IPS-NIHi11 (cell line): ENCODE measurements around the gene RAPGEF1.
"Not testable (repeated sequence)": the region's sequence is repeated elsewhere in the genome, so short reads cannot be mapped to it uniquely, and the experiment has no call there.

Experiments used
- DNase-seq: peaks from one replicate; pipeline ENCODE4 v3.0.0; 2012; ENCODE audit warnings: mixed read lengths, low spot score

Gene RAPGEF1

GRCh38 chr9:131731237-131731636, 8.6 kb downstream of the RAPGEF1 start:
- no peak for DNase-seq

DNA sequence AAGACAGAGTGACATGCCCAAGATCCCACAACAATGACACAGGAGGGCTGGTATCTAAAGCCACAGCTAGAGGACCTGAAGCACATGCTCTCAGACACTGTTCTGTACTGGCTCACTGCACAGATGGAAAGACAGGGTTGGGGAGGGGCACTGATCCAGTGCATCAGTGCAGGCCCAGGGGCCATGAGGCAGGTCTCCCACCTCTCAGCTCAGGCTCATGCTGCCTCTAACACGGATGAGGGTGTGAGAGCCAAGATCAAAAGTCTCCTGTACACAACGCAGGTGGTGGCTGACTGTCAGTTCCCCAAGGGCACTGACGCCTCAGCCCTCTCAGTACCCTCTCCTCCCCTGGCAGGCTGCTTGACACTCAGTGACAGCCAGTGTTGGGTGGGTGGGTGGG, 10.9 kb downstream of the RAPGEF1 start:
- DNase-seq = no peak

GRCh38 chr9:131728546-131728910, 11.3 kb downstream of the RAPGEF1 start:
- DNase-seq = no peak

- DNase-seq = no peak
Measured at GRCh38 chr9:131727795-131728545, 11.9 kb downstream of the RAPGEF1 start.

DNA sequence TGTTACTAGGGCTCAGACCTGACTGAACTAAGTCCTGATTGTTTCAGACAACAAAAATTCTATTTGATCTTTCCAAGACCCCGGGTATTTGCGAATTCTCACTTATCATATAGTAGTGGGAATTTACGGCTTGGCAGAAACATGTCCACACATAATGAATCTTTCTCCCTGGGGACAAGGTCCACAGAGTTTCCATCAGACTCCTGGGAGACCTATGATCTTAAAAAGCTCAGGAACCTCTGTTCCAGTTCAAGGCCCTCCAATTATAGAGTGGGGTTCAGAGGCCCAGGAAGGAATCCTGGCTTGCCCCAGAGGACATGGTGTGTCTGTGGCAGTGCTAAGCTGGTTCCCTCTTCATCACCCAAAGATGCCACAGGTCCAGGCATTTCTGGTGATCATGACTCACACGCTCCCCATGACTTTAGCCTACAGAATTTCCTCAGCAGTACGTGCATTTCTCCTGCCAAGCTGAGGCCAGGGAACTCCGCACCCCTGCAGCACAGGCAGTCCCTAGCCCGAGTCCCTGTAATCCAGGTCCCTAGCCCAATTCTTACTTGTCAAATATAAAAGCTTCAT, 12.6 kb downstream of the RAPGEF1 start:
- no peak for DNase-seq

DNA sequence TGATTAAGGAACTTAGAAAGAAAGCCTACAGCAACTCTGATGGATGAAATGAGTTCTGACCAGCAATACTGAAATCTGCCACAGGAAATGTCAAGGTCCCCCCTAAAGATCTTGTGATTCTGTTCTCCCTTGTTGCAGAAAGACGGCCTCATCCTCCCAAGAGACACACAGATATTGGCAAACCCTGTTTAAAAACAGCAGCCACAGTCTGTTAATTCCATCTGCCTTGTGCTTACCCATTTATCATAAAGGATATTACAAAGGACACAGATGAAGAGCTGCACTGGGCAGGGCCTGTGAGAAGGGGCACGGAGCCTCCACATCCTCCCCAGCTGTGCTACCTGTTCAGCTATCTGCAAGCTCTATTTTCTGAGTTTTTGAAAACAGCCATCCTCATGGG, 15.2 kb downstream of the RAPGEF1 start:
- no peak for DNase-seq

GRCh38 chr9:131723632-131724031, 16.2 kb downstream of the RAPGEF1 start:
- no peak for DNase-seq

GRCh38 chr9:131722255-131722654, 17.6 kb downstream of the RAPGEF1 start:
- DNase-seq = no peak

DNA sequence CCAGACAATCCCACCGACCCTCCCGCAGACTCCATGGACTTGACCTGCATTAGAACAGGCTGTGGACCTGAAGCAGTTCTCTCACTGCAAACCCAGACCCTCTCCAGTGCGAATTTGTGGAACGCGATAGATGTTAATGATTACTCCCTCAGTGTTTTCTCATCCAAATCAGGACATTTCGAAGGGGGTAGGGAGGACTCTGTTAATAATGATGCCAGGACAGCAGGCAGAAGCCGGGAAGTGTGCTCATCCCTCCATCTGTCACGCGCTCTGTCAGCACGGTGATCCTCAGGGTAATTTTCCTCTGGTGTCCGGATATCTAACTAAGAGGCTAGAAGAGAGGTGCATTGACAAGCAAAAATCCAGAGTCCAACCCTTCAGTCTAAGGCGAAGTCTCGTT, 18.8 kb downstream of the RAPGEF1 start:
- DNase-seq = no peak

DNA sequence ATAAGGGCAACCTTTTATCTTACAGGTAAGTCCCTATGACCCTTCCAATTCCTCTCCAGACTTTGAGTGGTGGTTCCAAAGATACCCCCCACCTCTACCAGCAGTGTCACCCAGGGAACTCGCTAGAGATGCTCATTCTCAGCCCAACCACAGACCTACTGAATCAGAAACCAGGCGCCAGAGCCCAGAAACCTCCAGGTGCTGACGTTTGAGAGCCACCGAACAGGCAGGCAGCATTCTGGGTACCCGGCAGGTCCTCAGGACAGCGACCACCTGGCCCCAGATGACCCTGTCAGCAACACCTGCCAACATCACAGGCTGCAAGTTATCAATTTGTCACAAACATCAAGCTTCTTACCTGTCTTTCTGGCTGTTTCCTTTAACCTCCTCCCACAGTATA, 19.5 kb downstream of the RAPGEF1 start:
- no peak for DNase-seq

GRCh38 chr9:131719262-131719908, 20.5 kb downstream of the RAPGEF1 start:
- no peak for DNase-seq

DNA sequence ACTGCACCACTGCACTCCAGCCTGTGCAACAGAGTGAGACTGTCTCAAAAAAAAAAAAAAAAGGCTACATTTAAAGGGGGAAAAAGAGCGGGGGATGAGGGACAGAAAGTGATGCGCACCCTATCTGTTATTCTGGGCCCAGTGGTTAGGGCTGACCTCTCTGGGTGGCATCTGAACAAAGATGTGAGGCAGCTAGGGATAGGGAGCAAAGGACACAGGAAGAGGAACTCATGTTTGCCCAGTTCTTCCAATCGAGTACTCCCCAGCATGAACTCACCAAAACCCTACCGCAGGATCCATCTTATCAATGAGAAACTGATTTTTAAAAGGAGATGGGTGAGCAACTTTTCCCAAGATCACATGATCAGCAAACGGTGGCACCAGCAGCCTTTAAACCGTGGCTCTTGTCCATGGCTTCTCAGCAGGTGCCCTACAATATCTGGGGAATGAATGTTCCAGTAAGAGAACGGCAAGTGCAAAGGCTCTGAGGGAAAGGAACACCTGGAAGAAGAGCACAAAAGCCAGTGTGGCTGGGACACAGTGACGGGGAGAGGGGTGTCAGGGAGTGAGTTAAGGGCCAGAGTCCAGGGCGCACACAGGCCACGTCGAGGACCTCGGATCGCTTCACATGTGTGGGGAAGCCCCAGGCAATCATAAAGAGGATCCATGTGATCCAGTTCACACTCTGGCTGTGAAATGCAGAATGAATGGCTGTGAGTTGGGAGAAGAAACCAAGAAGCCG, 22.0 kb downstream of the RAPGEF1 start:
- DNase-seq = no peak

- DNase-seq = no peak
Measured at GRCh38 chr9:131715906-131716305, 24.0 kb downstream of the RAPGEF1 start.

DNA sequence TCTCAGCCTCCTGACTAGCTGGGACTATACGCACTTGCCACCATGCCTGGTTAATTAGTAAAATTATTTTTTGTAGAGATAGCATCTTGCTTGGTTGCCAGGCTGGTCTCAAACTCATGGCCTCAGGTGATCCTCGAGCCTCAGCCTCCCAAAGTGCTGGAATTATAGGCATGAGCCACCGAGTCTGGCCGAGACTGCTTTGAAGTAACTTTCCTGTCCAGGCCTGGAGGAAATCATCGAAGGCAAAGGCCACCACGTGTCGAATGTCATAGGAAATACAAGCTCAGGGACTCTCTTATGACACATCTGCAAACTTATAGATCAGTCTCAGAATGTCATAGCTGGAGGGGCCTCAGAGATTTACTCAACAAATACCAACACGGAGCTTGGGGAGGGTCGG, 25.1 kb downstream of the RAPGEF1 start:
- no peak for DNase-seq

GRCh38 chr9:131714161-131714646, 25.7 kb downstream of the RAPGEF1 start:
- no peak for DNase-seq

DNA sequence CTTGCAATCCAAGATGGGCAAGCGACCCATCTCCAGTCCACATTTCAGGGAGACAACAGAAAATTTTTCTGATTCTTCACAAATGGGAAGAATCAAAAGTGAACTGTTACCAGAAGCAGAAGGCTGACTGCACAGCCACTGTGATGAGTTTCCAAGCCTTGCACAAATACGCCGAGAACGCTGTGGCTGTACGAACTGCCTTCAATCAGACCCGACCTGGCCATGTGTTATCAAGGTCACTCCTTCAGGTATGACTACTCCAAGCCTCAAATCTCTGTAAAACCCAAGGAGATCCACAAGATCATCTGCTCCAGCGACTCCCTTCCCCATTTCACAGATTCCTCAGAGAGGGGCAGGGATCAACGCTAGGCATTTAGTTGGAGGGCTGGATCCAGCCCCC, 26.9 kb downstream of the RAPGEF1 start:
- DNase-seq = no peak

- DNase-seq = no peak
Measured at GRCh38 chr9:131712151-131712716, 27.6 kb downstream of the RAPGEF1 start.

GRCh38 chr9:131709771-131710431, 30.0 kb downstream of the RAPGEF1 start:
- no peak for DNase-seq

- DNase-seq = not testable (repeated sequence)
Measured at GRCh38 chr9:131709010-131709770, 30.7 kb downstream of the RAPGEF1 start.

DNA sequence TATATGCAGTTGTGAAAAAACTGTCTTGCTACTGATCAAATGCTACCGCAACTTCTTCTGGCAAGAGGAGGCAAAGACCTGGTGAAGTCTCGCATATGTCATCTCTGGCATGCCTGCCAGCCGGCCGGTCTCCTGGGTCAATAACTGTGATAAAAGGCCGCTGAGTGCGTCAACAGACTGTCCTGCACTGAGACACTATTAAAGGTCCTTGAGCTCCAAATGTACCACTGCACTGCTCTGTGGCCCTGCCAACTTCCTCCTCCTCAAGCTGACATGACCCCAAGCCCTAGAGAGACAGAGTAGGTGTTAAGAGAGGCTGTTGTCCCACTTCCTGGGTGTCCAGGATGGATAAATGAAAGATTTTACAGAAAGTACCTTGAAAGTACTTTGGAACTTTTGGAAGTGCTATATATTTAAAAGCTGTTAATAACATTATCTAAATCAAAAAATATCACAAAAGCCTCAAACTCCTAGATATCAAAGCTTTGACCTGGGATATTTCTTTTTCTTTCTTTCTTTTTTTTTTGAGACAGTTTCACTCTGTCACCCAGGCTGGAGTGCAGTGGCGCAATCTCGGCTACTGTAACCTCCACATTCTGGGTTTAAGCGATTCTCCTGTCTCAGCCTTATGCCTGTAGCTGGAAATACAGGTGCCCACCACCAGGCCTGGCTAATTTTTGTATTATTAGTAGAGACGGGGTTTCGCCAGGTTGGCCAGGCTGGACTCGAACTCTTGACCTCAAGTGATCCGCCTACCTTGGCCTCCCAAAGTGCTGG, 31.5 kb downstream of the RAPGEF1 start:
- DNase-seq = no peak
